Stimulated activated CD4-positive, alpha-beta T cell treated with anti-CD3 and anti-CD28 coated beads, Interleukin-1b, Interleukin-23, amount 100 ng/mL, for 4 hours (primary cell): ENCODE results near the gene DNAH17.

Experiments used
- DNase-seq, 2 donors: peaks; one replicate each; pipeline ENCODE4 v3.0.0-alpha.2; 2020; ENCODE audit warnings: low read depth in 2 of 2

Gene DNAH17

GRCh38 chr17:78541488-78542206 is 35.5 kb downstream of the DNAH17 start:
- DNase-seq, result no peak

- DNase-seq, result no peak
These were observed 37.4 kb downstream of the DNAH17 start for GRCh38 chr17:78539781-78540180.

GRCh38 chr17:78538033-78538776 is 39.0 kb downstream of the DNAH17 start:
- no peak for DNase-seq

- DNase-seq, result no peak
These were observed 39.9 kb downstream of the DNAH17 start for GRCh38 chr17:78537217-78537860.

GRCh38 chr17:78535273-78536197 is 41.7 kb downstream of the DNAH17 start:
- no peak for DNase-seq

GRCh38 chr17:78534492-78535272 is 42.5 kb downstream of the DNAH17 start:
- DNase-seq, result no peak

GRCh38 chr17:78532922-78533640 is 44.1 kb downstream of the DNAH17 start:
- DNase-seq, result no peak

GRCh38 chr17:78532311-78532710 is 44.9 kb downstream of the DNAH17 start:
- DNase-seq, result no peak

GRCh38 chr17:78530675-78531074 is 46.5 kb downstream of the DNAH17 start:
- no peak for DNase-seq

GRCh38 chr17:78529871-78530670 is 47.1 kb downstream of the DNAH17 start:
- no peak for DNase-seq

- no peak for DNase-seq
These were observed 47.9 kb downstream of the DNAH17 start for GRCh38 chr17:78529251-78529650.

GRCh38 chr17:78528541-78528940 is 48.7 kb downstream of the DNAH17 start:
- no peak for DNase-seq

GRCh38 chr17:78527345-78527744 is 49.9 kb downstream of the DNAH17 start:
- DNase-seq, result no peak

GRCh38 chr17:78526231-78527025 is 50.8 kb downstream of the DNAH17 start:
- no peak for DNase-seq

GRCh38 chr17:78525511-78526160 is 51.6 kb downstream of the DNAH17 start:
- no peak for DNase-seq

- DNase-seq, result no peak
These were observed 52.2 kb downstream of the DNAH17 start for GRCh38 chr17:78524870-78525510.

- DNase-seq, result no peak
These were observed 53.1 kb downstream of the DNAH17 start for GRCh38 chr17:78523934-78524655.
